HL-60/S4 treated with phorbol 12-myristate 13-acetate at 8.2 ng/mL for 4 days and 3 days (cell line): Measurements from ENCODE around the gene ZNF429.
"Not testable (repeated sequence)": the region's sequence is repeated elsewhere in the genome, so short reads cannot be mapped to it uniquely, and the experiment has no call there.

Source experiments
- in situ Hi-C: fragments of 300-500 bp; cut with MboI; formaldehyde crosslinking; loops from 2 replicates; pipeline ENCODE4 v1.15.0; 2022; ENCODE audit warnings: low sequenced_read_pairs

ZNF429 gene

DNA sequence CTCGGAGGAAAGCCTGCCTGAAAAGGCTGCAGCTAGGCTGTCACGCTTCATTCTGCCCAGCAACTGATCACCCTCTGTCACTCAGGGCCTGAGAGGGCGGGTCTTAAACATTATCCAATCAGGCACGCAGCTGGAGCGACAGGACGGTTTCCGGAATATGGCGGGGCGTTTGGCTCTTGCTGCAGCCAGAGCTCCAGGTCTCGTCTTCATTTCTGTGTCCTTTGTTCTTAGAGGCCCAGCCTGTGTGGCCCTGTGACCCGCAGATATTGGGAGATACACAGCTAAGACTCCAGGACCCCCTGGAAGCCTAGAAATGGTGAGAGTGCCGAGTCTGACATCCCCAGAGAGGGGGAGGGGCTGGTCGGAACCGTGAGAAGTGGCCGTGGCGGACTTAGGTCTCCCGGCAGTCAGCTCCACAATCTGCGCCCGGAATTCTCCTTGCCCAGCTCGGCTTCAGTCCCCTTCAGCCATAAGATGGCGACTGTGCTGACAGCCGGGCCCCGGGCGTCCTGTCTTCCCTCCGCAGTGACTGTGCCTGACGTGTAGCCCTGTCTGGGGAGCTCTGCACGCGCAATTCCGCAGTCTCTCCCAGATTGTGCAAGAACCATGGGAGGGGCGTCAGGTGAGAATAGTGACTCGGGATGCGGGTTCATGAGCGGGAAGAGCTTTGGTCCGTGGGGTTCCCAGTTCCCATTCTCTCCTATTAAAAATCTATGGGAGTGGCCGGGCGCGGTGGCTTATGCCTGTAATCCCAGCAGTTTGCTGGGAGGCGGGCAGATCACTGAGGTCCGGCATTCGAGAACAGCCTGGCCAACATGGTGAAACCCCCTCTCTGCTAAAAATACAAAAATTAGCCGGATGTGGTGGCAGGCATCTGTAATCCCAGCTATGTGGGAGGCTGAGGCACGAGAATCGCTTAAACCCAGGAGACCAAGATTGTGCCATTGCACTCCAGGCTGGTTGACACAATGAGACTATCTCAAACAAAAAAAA lies at the start of gene ZNF429:
Gene ZNF429 (plus strand): TSS at position 144 of the 993 bp plus-strand sequence. CDS start 170 bp downstream, at position 314.
- in situ Hi-C loops, result no loop called here

DNA sequence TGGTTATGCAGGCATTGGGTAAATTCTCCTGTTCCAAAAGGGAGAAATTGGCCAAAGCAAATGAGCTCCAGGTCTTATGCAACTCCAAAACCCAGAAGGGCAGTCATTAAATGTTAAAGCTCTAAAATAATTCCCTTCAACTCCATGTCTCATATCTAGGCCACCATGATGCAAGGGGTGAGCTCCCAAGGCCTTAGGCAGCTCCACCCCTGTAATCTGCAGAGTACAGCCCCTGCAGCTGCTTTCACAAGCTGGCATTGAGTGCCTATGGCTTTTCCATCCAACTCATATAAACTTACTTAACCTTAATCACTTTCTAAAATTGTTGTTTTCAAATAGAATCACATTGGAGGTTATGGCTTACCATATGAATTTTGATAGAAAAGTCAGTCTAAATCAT lies 44.7 kb upstream of the ZNF429 start:
- in situ Hi-C loops, result no loop called here

DNA sequence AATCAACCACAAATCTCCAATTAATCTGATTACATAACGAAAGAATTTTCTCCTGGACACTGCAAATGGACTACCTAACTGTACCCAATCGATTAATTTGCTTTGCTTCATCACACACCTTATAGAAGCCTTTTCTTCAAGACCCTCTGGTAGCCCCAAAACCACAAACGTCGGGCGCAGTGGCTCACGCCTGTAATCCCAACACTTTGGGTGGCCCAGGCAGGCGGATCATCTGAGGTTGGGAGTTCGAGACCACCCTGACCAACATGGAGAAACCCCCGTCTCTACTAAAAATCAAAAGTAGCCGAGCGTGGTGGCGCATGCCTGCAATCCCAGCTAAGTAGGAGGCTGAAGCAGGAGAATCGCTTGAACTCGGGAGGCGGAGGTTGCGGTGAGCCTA lies 42.9 kb upstream of the ZNF429 start:
- in situ Hi-C loops, result no loop called here

GRCh38 chr19:21463449-21464105 lies 41.8 kb upstream of the ZNF429 start:
- in situ Hi-C loops, result no loop called here

- in situ Hi-C loops, result no loop called here
These were observed 38.8 kb upstream of the ZNF429 start for GRCh38 chr19:21466627-21467026.

GRCh38 chr19:21468791-21469190 lies 36.6 kb upstream of the ZNF429 start:
- in situ Hi-C loops, result no loop called here

- in situ Hi-C loops, result no loop called here
These were observed 32.9 kb upstream of the ZNF429 start for GRCh38 chr19:21472507-21472906.

GRCh38 chr19:21474671-21475181 lies 30.7 kb upstream of the ZNF429 start:
- in situ Hi-C loops, result no loop called here

- in situ Hi-C loops, result not testable (repeated sequence)
These were observed 23.0 kb upstream of the ZNF429 start for GRCh38 chr19:21482361-21482760.

DNA sequence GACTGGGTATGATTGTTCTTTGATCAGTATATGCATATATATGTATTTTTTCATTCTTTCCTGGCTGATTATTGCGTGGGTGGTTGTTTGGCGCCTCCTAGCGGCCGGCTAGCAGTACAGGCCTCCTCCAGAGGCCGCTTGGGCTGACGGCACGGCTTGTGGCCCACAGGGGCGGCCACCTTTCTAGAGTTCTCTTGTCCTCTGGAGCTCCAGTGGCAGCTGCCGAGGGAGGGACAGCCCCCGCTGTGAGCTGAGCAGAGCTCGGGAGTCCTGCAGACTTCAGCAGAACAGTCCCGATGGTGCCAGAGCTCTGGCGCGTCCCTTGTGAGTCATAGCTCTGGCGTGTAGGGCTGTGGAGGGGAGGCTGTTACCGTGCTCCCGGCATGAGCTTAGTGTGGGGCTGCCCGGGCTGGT lies 22.5 kb upstream of the ZNF429 start:
- in situ Hi-C loops, result no loop called here

DNA sequence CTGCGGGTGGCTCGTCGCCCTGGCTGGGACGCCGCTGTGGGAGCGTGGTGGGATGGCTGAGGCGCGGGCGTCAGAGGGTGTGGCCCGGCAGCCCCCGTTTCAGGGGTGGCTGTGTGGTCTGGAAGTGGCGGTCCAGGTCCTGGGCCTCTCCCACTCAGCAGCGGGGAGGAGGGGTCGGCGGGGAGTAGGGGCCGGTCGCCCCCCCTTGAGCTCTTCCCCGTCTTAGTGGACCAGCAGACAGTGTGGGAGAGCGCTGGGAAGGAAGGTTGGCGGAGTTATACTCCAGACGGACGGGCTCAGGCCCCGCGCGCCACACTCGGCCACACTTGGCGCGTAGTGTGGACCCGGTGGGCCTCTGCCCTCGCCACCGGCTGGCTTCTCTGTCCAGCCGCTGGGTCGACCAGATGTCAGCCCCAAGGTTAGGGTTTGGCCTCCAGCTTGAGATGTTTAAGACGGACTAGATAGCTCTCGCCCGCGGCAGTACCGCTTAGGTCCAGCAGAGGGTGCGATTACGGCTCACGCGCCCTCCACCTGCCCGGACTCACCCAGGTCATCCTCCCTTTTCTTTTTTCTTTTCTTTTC lies 21.7 kb upstream of the ZNF429 start:
- in situ Hi-C loops, result no loop called here

- in situ Hi-C loops, result no loop called here
These were observed 20.8 kb upstream of the ZNF429 start for GRCh38 chr19:21484631-21485030.

DNA sequence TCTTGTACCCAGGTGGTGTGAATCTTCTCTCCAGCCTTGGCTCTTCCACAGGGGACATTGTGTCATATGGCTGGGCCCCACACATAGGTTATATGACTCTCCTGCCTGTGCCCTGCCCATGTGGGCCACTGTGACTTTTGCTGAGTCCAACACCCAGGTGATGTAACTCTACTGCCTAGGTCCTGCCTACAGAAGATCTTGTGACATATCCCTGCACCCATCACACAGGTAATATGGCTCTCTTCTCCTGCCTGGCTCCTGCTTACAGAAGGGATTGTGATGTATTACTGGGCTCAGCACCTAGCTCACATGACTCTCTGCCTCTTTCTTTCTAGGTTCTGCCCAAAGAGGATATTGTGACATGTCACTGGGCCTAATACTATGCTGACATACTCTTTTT lies 19.5 kb upstream of the ZNF429 start:
- in situ Hi-C loops, result no loop called here

DNA sequence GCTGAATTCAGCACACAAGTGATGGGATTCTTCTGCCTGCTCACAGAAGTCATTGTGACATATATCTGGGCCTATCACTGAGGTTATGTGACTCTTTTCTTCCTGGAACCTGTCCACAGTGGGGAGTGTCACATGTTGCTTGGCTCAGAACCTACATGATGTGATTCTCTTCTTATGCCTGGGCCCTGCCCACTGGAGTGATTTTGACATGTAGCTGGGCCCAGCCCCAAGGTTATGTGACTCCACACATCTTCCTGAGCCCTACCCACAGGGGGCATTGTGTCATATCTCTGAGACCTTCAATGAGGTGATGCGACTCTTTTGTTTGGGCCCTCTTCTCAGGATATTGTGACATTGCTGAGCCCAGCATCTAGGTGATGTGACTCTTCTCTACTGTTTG lies 17.4 kb upstream of the ZNF429 start:
- in situ Hi-C loops, result no loop called here

GRCh38 chr19:21491146-21491545 lies 14.3 kb upstream of the ZNF429 start:
- in situ Hi-C loops, result no loop called here

GRCh38 chr19:21492947-21493906 lies 12.2 kb upstream of the ZNF429 start:
- in situ Hi-C loops, result no loop called here

DNA sequence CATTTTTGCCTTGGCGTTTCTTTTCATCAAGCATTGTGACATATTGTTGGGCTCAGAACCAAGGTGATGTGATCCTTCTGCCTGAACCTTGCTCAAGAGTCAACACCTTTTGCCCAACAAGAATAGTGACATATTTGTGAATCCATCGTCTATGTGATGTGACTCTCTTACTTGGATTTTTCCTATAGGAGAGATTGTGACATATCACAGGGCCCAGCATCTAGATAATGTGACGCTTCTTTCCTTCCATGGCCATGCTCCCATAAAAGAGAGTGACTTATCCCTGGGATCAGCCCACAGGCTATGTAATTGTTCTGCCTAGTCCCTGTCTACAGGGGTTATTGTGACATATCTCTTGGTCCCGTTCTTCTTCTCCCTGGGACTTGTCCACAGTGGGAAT lies 8.5 kb upstream of the ZNF429 start:
- in situ Hi-C loops, result no loop called here

DNA sequence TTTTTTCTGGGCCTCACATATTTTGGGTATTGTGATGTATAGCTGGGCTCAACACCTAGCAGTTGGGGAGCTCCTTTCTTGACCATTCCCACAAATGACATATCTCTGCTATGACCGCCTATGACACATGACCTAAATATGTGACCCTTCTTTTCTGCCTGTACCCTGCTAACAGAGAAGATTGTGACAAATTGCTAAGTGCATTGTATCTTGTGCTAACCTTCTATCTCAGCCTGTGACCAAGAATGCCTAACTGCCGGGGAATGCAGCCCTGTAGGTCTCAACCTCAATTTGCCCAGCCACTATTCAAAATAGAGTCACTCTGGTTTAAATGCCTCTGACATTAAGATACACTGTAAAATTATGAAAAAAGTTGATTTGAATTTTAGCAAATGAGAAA lies 6.8 kb upstream of the ZNF429 start:
- in situ Hi-C loops, result no loop called here

DNA sequence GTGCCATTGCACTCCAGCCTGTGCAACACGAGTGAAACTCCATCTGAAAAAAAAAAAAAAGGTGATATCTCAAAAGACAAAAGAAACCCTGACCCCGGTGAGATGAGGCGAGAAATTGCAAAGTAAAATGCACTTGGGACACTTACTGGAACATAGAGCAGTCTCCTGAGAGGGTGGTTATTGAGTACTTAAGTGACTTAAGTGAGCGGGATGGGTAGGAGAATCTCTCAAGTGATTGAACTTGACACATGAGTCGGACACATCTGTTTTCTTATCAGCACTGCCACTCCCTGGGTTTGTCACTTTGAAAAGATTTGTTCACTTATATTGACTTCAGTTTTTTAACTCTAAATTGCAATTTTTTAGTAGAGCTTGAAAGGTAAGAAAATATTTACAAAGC lies 2.8 kb downstream of the ZNF429 start:
- in situ Hi-C loops, result no loop called here

GRCh38 chr19:21511058-21511457 lies 5.7 kb downstream of the ZNF429 start:
- in situ Hi-C loops, result not testable (repeated sequence)
